Endothelial cell of umbilical vein (primary cell): ENCODE measurements around the gene GUCD1. TPM values are rescaled to one million over a fixed set of nuclear protein-coding genes. Genes with fewer than 3 reads are reported as not detected.

Experiments used
- BruUV-seq: library from RNA; stranded (reverse); fragments of 400-500 nt; replicated peaks from 2 replicates; lab custom pipeline; 2021; lab: Mats Ljungman, UMichigan
- CTCF ChIA-PET: fragments of 300-600, 350-600 bp; sonication (Branson Sonifier 250); formaldehyde crosslinking; loops from one replicate; lab custom pipeline; 2021; ENCODE audit warnings: antibody characterized with exemption, inconsistent platforms; lab: Charles Lee
- POLR2A ChIA-PET: fragments of 300-600, 350-600 bp; sonication (Branson Sonifier 250); formaldehyde crosslinking; loops from one replicate; lab custom pipeline; 2021; ENCODE audit warnings: antibody characterized with exemption, inconsistent platforms; lab: Charles Lee
- DNase-seq: peaks from one replicate; pipeline ENCODE4 v3.0.0-alpha.2; 2011; ENCODE audit warnings: low read depth, low spot score
- FAIRE-seq: peaks from 2 replicates; lab custom pipeline; 2011; peaks lifted over from hg19 to GRCh38; lab: Jason Lieb, UNC
- H2AFZ ChIP-seq: 2 replicates; pipeline ENCODE4 v1.6.0; 2012; ENCODE audit warnings: low read depth, low read length, control low read depth, inconsistent platforms
- H3K27ac ChIP-seq: 2 replicates; pipeline ENCODE4 v1.5.1; 2011; ENCODE audit warnings: low read depth, mild to moderate bottlenecking, control low read depth, low read length, moderate library complexity; ENCODE audit not compliant: insufficient read depth
- H3K27me3 ChIP-seq, 2 experiments: 2 replicates each; pipeline versions ENCODE4 v1.6.0 to v1.6.1; 2011; ENCODE audit warnings: low read length in 2 of 2, mixed read lengths in 1 of 2; ENCODE audit not compliant: control insufficient read depth in 2 of 2, insufficient read depth in 2 of 2
- H3K36me3 ChIP-seq, 2 experiments: 2 replicates in 1 of 2; 3 replicates in 1 of 2; pipeline ENCODE4 v1.5.1; 2011; ENCODE audit warnings: low read length in 2 of 2, mild to moderate bottlenecking in 1 of 2, moderate library complexity in 1 of 2; ENCODE audit not compliant: control insufficient read depth in 2 of 2, insufficient read depth in 2 of 2; ENCODE audit errors: extremely low read depth in 1 of 2
- H3K4me1 ChIP-seq: 3 replicates; pipeline ENCODE4 v1.5.1; 2011; ENCODE audit warnings: mild to moderate bottlenecking, low read length; ENCODE audit not compliant: control insufficient read depth, insufficient read depth; ENCODE audit errors: extremely low read depth
- H3K4me2 ChIP-seq: 2 replicates; pipeline ENCODE4 v1.6.1; 2011; ENCODE audit warnings: low read length, control low read depth, mixed read lengths; ENCODE audit not compliant: insufficient read depth
- H3K4me3 ChIP-seq, 3 experiments: fragments of 200-600 bp in 1 of 3; sonication (generic), shearing (Covaris generic) in 1 of 3; replicated peaks in 1 of 3; 2 replicates each; pipeline ENCODE4 v1.5.1; 2011 to 2016; ENCODE audit warnings: control low read depth in 3 of 3, low read length in 3 of 3, mild to moderate bottlenecking in 2 of 3, inconsistent platforms in 1 of 3, low read depth in 1 of 3, moderate library complexity in 1 of 3; ENCODE audit not compliant: insufficient read depth in 1 of 3
- H3K79me2 ChIP-seq: 2 replicates; pipeline ENCODE4 v1.6.0; 2012; ENCODE audit warnings: low read length, inconsistent platforms; ENCODE audit not compliant: control insufficient read depth, insufficient read depth
- H3K9ac ChIP-seq: replicated peaks from 2 replicates; pipeline ENCODE3; 2011; ENCODE audit warnings: low read length, control low read depth; ENCODE audit not compliant: insufficient read depth; ENCODE audit errors: extremely low read depth
- H3K9me1 ChIP-seq: replicated peaks from 3 replicates; pipeline ENCODE4 v1.6.0; 2011; ENCODE audit warnings: mild to moderate bottlenecking, low read length; ENCODE audit not compliant: control insufficient read depth, insufficient read depth; ENCODE audit errors: extremely low read depth
- H3K9me3 ChIP-seq: replicated peaks from 2 replicates; pipeline ENCODE4 v1.5.1; 2012; ENCODE audit warnings: low read length, inconsistent platforms; ENCODE audit not compliant: control insufficient read depth, insufficient read depth
- H4K20me1 ChIP-seq: replicated peaks from 2 replicates; pipeline ENCODE3; 2011; ENCODE audit warnings: mild to moderate bottlenecking, low read length; ENCODE audit not compliant: control insufficient read depth, insufficient read depth; ENCODE audit errors: extremely low read depth
- CTCF ChIP-seq, 2 donors: IDR thresholded peaks; 1 replicate in 1 of 2; 2 replicates in 1 of 2; pipeline ENCODE4 v1.5.1; 2011; ENCODE audit warnings: low read length in 2 of 2, mild to moderate bottlenecking in 2 of 2, moderate library complexity in 2 of 2, control low read depth in 1 of 2, inconsistent platforms in 1 of 2, low read depth in 1 of 2; ENCODE audit not compliant: insufficient read depth in 1 of 2; ENCODE audit errors: extremely low read depth in 1 of 2
- FOS ChIP-seq: IDR thresholded peaks from 2 replicates; pipeline ENCODE4 v1.6.1; 2011; ENCODE audit warnings: mild to moderate bottlenecking, low read length, moderate library complexity, borderline replicate concordance; ENCODE audit not compliant: insufficient read depth
- GATA2 ChIP-seq: IDR thresholded peaks from 2 replicates; pipeline ENCODE4 v1.7.0; 2011; ENCODE audit warnings: low read depth, mild to moderate bottlenecking, moderate library complexity, mixed read lengths, low read length; ENCODE audit not compliant: insufficient read length, insufficient read depth
- POLR2A ChIP-seq: IDR thresholded peaks from 2 replicates; pipeline ENCODE4 v1.6.1; 2012; ENCODE audit warnings: low read depth, mild to moderate bottlenecking, control low read depth, low read length
- dilution Hi-C: fragments of 300-500 bp; cut with MboI; formaldehyde crosslinking; loops from one replicate; pipeline ENCODE4 v1.15.0; 2019; ENCODE audit warnings: low sequenced_read_pairs; ENCODE audit not compliant: extremely low pct_ligation_motif_present
- intact Hi-C: fragments of 100-400 bp; cut with micrococcal nuclease; formaldehyde crosslinking; loops from one replicate; pipeline ENCODE4 v1.10.0; 2022
- polyA plus RNA-seq, 4 experiments: library from polyadenylated mRNA; depleted of rRNA in 3 of 4; stranded (reverse) in 3 of 4; unstranded in 1 of 4; fragments of >200 nt; gene quantifications; 2 replicates each; pipeline versions ENCODE4 v1.2.1 to v1.2.3, GENCODE V29; 2011 to 2012; ENCODE audit warnings: missing spikeins in 1 of 4
- total RNA-seq: library from RNA; stranded (reverse); gene quantifications from 2 replicates; pipeline ENCODE4 v1.2.3, GENCODE V29; 2021

Gene GUCD1
- total and polyA plus RNA-seq, 2 donors (not counting 3 experiments of a cell fraction or from before 2014, with no cell fraction given), result 116 to 138 TPM

GRCh38 chr22:24503137-24503842 is 51.6 kb downstream of the GUCD1 start:
- H3K27ac ChIP-seq, result no peak overlapping the region
- H3K79me2 ChIP-seq, result no peaks in the 10 kb centered on the region
- POLR2A ChIA-PET, result no interaction called here
- CTCF ChIA-PET, result interaction anchor here (0.6 to 4.0 kb wide), 35 partner anchors 7 to 269 kb away, joined by 3 to 64 read pairs (median 5); partner anchors contain the start of genes ADORA2A and SPECC1L
- H3K36me3 ChIP-seq, result no peaks in the 10 kb centered on the region
- no peaks in the 10 kb centered on the region for H3K9me1 ChIP-seq
- no peak overlapping the region for H3K9ac ChIP-seq
- H3K4me3 ChIP-seq, result no peak overlapping the region
- TF ChIP-seq FOS (no peak), POLR2A (no peak), GATA2 (peak; percentile 82), CTCF (IDR thresholded peaks at IDR 0.05; ENCODE audit: extremely low read depth in 1 of 2, insufficient read depth in 1 of 2, low read depth in 1 of 2, low read length in 2 of 2) (peak; percentile 75 to 77)
- DNase-seq, result peak; percentile 76
- H3K4me1 ChIP-seq, result peaks cover 16% of the 10 kb centered on the region
- no peaks in the 10 kb centered on the region for H3K27me3 ChIP-seq
- no peak overlapping the region for H3K4me2 ChIP-seq
- H2AFZ ChIP-seq, result no peak overlapping the region
- peak; percentile 84 for FAIRE-seq
- BruUV-seq, result no TSS peak
- H4K20me1 ChIP-seq, result no peaks in the 10 kb centered on the region
- dilution Hi-C loops (no loop called here), intact Hi-C loops (loop anchor here (1.0 to 5.0 kb wide), 4 partner anchors 22 to 231 kb away; partner anchors contain the start of gene SPECC1L)
- no peaks in the 10 kb centered on the region for H3K9me3 ChIP-seq
